GM18519 (cell line): Measurements from ENCODE around the gene TPH1.
"Not testable (repeated sequence)": the region's sequence is repeated elsewhere in the genome, so short reads cannot be mapped to it uniquely, and the experiment has no call there.

Source experiments
- ATAC-seq: cut with Tn5 transposase; IDR thresholded peaks from one replicate; pipeline ENCODE4 v1.9.1; 2021; ENCODE audit warnings: mild to moderate bottlenecking, moderate library complexity; ENCODE audit not compliant: unreplicated experiment, low FRiP score

The TPH1 gene

GRCh38 chr11:18027475-18027874 is 18.6 kb downstream of the TPH1 start:
- ATAC-seq: no peak

GRCh38 chr11:18022419-18022818 is 23.6 kb downstream of the TPH1 start:
- no peak for ATAC-seq

- no peak for ATAC-seq
Measured at GRCh38 chr11:18019650-18020049, 26.4 kb downstream of the TPH1 start.

GRCh38 chr11:18016789-18017188 is 29.3 kb downstream of the TPH1 start:
- ATAC-seq: no peak

GRCh38 chr11:18014876-18015275 is 31.2 kb downstream of the TPH1 start:
- no peak for ATAC-seq

- ATAC-seq: no peak
Measured at GRCh38 chr11:18013790-18014507, 32.1 kb downstream of the TPH1 start.

- peak; percentile 89 for ATAC-seq
Measured at GRCh38 chr11:18012906-18013781, 32.9 kb downstream of the TPH1 start, which contains the start of gene SERGEF. Gene SERGEF, minus strand, starts transcription at chr11:18013047. Its CDS starts 37 bp downstream, at chr11:18013010.

GRCh38 chr11:18012122-18012905 is 33.8 kb downstream of the TPH1 start:
- no peak for ATAC-seq

GRCh38 chr11:18011633-18012032 is 34.4 kb downstream of the TPH1 start:
- no peak for ATAC-seq

- no peak for ATAC-seq
Measured at GRCh38 chr11:18010977-18011586, 35.0 kb downstream of the TPH1 start.

- ATAC-seq: no peak
Measured at GRCh38 chr11:18010121-18010670, 35.9 kb downstream of the TPH1 start.

GRCh38 chr11:18005376-18006129 is 40.5 kb downstream of the TPH1 start:
- ATAC-seq: no peak

GRCh38 chr11:18001191-18001590 is 44.9 kb downstream of the TPH1 start:
- ATAC-seq: no peak

- ATAC-seq: no peak
Measured at GRCh38 chr11:18000760-18001159, 45.3 kb downstream of the TPH1 start.

- ATAC-seq: not testable (repeated sequence)
Measured at GRCh38 chr11:18000128-18000527, 45.9 kb downstream of the TPH1 start.
